Endodermal cell (in vitro differentiated cells): ENCODE data around the gene BFSP2. TPM values are rescaled to one million over a fixed set of nuclear protein-coding genes. Genes with fewer than 3 reads are reported as not detected.
"Not testable (repeated sequence)": the region's sequence is repeated elsewhere in the genome, so short reads cannot be mapped to it uniquely, and the experiment has no call there.

Source experiments
- DNase-seq: peaks from one replicate; pipeline ENCODE4 v3.0.0-alpha.2; 2017
- H3K27ac ChIP-seq: 2 replicates; pipeline ENCODE4 v1.5.1; 2013; ENCODE audit warnings: mild to moderate bottlenecking, low read depth, low read length, moderate library complexity
- H3K27me3 ChIP-seq: 2 replicates; pipeline ENCODE4 v1.6.1; 2013; ENCODE audit warnings: mild to moderate bottlenecking, low read length, moderate library complexity; ENCODE audit not compliant: insufficient read depth, control insufficient read depth, poor library complexity, severe bottlenecking
- H3K36me3 ChIP-seq: 2 replicates; pipeline ENCODE4 v1.7.0; 2013; ENCODE audit warnings: mild to moderate bottlenecking, low read length, moderate library complexity; ENCODE audit not compliant: control insufficient read depth, insufficient read depth
- H3K4me1 ChIP-seq: one replicate; pipeline ENCODE4 v1.7.0; 2013; ENCODE audit warnings: low read length; ENCODE audit not compliant: control insufficient read depth, insufficient read depth
- H3K4me3 ChIP-seq: 2 replicates; pipeline ENCODE4 v1.5.1; 2013; ENCODE audit warnings: mild to moderate bottlenecking, low read length, moderate library complexity
- H3K9ac ChIP-seq: 2 replicates; pipeline ENCODE4 v1.6.1; 2013; ENCODE audit warnings: mild to moderate bottlenecking, low read length, moderate library complexity; ENCODE audit not compliant: poor library complexity, severe bottlenecking; ENCODE audit errors: extremely low read depth
- H3K9me3 ChIP-seq: 2 replicates; pipeline ENCODE4 v1.6.1; 2013; ENCODE audit warnings: mild to moderate bottlenecking, low read length, moderate library complexity; ENCODE audit not compliant: control insufficient read depth
- H3K27ac Mint-ChIP-seq: 2 replicates; pipeline ENCODE4 v1.8.0; 2020; ENCODE audit warnings: mixed read lengths
- H3K27me3 Mint-ChIP-seq: 2 replicates; pipeline ENCODE4 v1.8.0; 2021; ENCODE audit warnings: mild to moderate bottlenecking, mixed read lengths; ENCODE audit not compliant: insufficient read depth
- H3K36me3 Mint-ChIP-seq: 2 replicates; pipeline ENCODE4 v1.8.0; 2020; ENCODE audit warnings: low read depth, mixed read lengths
- H3K4me1 Mint-ChIP-seq: 2 replicates; pipeline ENCODE4 v1.8.0; 2020; ENCODE audit warnings: mixed read lengths
- H3K4me3 Mint-ChIP-seq: 2 replicates; pipeline ENCODE4 v1.8.0; 2020; ENCODE audit warnings: mild to moderate bottlenecking, moderate library complexity, mixed read lengths
- H3K9me3 Mint-ChIP-seq: 2 replicates; pipeline ENCODE4 v1.8.0; 2020; ENCODE audit warnings: mild to moderate bottlenecking, mixed read lengths
- WGBS, 2 experiments: methylation state at CpG; one replicate each; pipeline versions ENCODE4 v1.1.5 to v1.1.7; 2013; ENCODE audit warnings: missing lambda C conversion rate in 2 of 2, mixed read lengths in 1 of 2; ENCODE audit not compliant: insufficient coverage in 1 of 2, insufficient read length in 1 of 2; 5-methylcytosine and 5-hydroxymethylcytosine counted together
- total RNA-seq, 2 donors: library from RNA; stranded (reverse); fragmentation: NEBNext Ultra II Directional in 1 of 2; extraction: Animal tissue kit (Norgen Biotek cat#: 25700) in 1 of 2; gene quantifications; 2 replicates in 1 of 2; 3 replicates in 1 of 2; pipeline ENCODE4 v1.2.1, GENCODE V29; 2021
- TF ChIP-seq, protein P1 (sequence below): fragments of 200-600 bp; sonication (generic); conservative IDR thresholded peaks from 2 replicates; pipeline ENCODE4 v1.5.0; 2021; ENCODE audit warnings: antibody characterized with exemption, mild to moderate bottlenecking

Gene BFSP2
- total RNA-seq, 2 donors from 2014 or later: not detected

DNA sequence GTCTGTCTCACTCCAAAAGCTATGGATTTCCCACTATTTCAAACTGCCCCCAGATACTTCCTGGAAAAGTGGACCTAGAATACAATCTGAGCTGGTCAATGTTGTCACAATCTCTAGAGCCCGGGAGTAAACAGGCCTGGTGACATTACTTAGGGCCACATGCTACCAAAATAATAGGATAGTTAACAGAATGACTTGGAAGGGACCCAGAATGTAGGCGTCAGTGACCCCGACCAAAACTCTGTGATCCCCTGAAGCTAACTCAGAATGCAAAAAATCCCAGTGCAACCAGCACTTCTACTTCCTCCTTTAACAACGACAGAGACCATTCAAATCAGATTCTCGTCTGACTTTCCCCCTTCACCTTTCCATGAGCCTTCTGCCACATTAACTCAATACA is 122.1 kb downstream of the BFSP2 start:
- peaks cover 6% of the 10 kb centered on the region for H3K9me3 ChIP-seq
- no peak overlapping the region for H3K4me3 ChIP-seq
- Mint-ChIP-seq H3K27ac (no peak overlapping the region), H3K9me3 (no peaks in the 10 kb centered on the region), H3K36me3 (no peaks in the 10 kb centered on the region), H3K4me1 (no peaks in the 10 kb centered on the region), H3K27me3 (no peaks in the 10 kb centered on the region), H3K4me3 (no peak overlapping the region)
- TF ChIP-seq, protein P1, sequence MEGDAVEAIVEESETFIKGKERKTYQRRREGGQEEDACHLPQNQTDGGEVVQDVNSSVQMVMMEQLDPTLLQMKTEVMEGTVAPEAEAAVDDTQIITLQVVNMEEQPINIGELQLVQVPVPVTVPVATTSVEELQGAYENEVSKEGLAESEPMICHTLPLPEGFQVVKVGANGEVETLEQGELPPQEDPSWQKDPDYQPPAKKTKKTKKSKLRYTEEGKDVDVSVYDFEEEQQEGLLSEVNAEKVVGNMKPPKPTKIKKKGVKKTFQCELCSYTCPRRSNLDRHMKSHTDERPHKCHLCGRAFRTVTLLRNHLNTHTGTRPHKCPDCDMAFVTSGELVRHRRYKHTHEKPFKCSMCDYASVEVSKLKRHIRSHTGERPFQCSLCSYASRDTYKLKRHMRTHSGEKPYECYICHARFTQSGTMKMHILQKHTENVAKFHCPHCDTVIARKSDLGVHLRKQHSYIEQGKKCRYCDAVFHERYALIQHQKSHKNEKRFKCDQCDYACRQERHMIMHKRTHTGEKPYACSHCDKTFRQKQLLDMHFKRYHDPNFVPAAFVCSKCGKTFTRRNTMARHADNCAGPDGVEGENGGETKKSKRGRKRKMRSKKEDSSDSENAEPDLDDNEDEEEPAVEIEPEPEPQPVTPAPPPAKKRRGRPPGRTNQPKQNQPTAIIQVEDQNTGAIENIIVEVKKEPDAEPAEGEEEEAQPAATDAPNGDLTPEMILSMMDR: no peak
- H3K27ac ChIP-seq: no peak overlapping the region
- H3K36me3 ChIP-seq: no peaks in the 10 kb centered on the region
- H3K4me1 ChIP-seq: peaks cover 5% of the 10 kb centered on the region
- H3K9ac ChIP-seq: no peak overlapping the region
- DNase-seq: no peak
- H3K27me3 ChIP-seq: no peaks in the 10 kb centered on the region
- WGBS, 2 experiments: 58 to 72% methylated on average over 2 to 5 of the region's 5 CpGs

DNA sequence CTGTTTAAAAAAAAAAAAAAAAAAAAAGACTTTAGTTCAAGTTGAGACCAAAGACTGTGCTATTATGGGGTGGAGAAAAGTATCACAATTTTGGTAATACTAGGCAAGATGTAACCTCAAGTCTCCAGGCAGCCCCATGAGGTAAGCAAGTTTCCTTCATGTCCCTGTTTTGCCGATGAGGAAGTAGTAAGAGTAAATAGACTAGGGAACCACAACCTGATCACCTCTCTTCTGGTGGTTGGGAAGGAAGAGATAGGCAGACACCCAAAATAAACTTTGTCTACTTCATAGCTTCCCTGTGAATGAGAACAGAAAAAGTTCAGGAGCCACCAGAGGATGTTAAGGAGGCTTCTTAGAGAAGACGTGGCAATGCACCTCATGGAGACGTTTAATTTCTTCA is 123.9 kb downstream of the BFSP2 start:
- H3K27ac ChIP-seq, H3K36me3 Mint-ChIP-seq, H3K27ac Mint-ChIP-seq, H3K9ac ChIP-seq, H3K9me3 ChIP-seq, DNase-seq, H3K4me3 Mint-ChIP-seq, H3K9me3 Mint-ChIP-seq, H3K4me1 ChIP-seq, H3K36me3 ChIP-seq, H3K27me3 Mint-ChIP-seq, H3K27me3 ChIP-seq, H3K4me1 Mint-ChIP-seq, H3K4me3 ChIP-seq: not testable (repeated sequence)
- 91% methylated on average over 3 of the region's 3 CpGs; no CpG with 5 or more reads in 1 of the 2 experiments for WGBS, 2 experiments

Other genes starting within 250 kb of the BFSP2 start
- 100 to 1,000 TPM; 114 to 118 TPM for gene CDV3, start 173.6 kb downstream of the BFSP2 start, total RNA-seq